Measurements from ENCODE around the gene SLC23A2.
"Not testable (repeated sequence)": the region's sequence is repeated elsewhere in the genome, so short reads cannot be mapped to it uniquely, and the experiment has no call there.

The SLC23A2 gene

DNA sequence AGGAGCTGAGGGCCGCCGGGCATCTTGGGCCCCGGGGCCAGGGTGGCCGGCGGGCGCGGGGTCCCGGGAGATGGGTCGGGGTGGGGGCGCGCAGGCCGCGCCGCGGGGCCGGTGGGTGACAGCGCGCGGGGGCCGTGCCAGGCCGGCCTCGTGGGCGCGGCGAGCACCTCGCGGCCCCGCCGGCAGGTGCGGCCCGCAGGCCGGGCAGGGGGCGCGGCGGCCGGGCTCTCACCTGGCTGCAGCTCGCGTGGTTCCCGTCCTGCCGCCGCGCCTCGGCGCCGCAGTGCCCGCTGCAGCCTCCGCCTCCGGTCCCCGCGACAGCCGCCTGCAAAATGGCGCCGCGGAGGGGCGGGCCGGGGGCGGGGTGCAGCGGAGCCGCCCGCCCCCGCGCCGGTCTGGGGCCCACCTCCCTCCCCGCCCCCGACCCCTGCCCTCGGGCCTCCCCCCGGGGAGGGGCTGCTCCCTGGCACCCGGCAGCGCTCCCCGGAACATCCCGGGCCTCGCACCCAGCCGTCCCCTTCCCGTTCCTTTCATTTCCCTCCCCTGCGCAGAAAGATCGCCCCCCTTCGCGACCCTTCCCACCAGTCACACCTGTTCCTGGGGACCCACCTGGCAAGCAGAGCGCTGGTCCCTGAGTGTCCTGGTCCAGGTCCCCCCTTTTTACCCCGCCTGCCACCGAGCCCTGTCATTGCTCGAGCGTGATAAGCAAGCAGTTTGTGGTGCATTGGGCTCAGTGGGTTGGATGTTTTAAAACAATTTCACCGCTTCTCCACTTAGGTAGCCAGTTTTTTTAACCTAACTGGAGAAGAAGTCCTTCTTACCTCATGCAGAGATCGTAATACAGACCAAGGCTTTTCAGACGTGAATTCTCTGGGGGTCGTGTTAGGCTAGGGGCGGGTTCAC lies at the start of gene SLC23A2:
Gene SLC23A2, minus strand, starts transcription at position 337 of the 903 bp plus-strand sequence. CDS start 68,948 bp downstream, outside the sequence.
- DNase-seq = peak; percentile 64

DNA sequence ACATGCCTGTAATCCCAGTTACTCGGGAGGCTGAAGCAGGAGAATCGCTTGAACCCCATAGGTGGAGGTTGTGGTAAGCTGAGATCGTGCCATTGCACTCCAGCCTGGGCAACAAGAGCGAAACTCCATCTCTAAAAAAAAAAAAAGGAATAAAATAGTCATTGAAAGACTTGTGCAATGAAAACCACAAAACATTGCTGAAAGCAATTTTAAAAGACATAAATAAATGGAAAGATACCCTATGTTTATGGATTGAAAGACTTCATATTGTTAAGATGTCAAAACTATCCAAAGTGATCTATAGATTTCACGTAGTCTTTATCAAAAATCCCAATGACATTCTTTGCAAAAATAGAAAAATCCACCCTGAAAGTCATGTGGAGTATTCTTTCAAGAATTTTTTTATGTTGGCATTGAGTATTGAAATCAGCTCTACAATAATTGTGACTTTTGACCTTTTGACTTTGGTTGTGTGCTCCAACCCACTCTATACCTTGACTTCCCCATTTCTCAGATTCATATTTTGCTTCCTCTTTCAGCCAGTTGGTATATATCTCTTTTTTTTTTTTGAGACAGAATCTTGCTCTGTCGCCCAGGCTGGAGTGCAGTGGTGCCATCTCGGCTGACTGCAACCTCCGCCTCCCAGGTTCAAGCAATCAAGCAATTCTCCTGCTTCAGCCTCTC lies 45.5 kb upstream of the SLC23A2 start:
- DNase-seq = no peak

DNA sequence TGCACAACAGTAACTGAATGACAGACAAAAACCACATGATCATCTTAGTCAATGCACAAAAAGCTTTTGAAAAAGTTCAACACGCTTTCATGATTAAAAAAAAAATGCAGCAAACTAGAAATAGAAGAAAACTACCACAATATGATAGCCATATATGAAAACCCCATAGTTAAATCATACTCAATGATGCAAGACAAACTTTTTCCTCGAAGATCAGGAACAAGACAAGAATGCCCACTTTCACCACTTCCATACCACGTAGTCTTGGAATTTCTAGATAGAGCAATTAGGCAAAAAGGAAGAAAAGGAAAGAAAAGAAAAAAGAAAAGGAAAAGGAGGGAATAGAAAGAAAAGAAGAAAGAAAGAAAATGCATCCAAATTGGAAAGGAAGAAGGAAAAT lies 44.6 kb upstream of the SLC23A2 start:
- DNase-seq = no peak

DNA sequence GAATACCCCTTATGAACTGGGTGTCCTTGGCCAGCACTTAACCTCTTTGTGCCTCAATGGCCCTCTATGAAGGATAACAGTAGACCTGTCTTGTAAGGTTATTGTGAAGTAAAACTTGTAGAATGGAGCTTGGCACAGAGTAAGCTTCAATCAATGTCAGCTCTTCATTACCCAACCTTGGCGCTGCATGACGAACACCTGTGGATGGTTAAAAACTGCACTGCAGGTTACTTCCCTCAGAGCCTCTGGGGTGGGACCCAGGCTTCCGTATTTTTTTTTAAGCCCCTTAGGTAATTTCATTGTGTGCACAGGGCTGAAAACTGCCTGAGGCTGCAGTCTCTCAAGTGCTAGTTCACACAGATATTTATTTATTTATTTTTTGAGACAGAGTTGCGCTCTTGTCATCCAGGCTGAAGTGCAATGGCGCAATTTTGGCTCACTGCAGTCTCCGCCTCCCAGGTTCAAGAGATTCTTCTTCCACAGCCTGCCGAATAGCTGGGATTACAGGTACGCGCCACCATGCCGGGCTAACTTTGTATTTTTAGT lies 42.8 kb upstream of the SLC23A2 start:
- DNase-seq = no peak

DNA sequence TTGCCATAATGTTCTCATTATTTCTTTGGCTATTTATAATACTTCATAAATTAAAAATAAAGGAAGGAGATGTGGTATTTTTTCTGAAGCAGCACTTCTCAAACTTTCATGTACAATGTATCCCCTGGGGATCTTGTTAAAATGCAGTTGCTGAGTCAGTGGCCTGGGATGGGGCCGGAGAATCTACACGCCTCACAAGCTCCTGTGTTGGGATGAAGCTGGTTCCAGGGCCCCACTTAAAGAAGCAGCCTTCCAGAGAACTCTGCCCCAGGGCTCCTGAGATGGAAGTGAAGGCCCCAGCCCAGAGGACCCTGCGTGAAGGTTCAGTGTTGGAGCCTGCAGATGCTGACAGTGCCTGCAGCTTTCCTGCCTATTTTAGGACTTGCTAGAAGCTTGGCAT lies 40.1 kb upstream of the SLC23A2 start:
- DNase-seq = no peak

DNA sequence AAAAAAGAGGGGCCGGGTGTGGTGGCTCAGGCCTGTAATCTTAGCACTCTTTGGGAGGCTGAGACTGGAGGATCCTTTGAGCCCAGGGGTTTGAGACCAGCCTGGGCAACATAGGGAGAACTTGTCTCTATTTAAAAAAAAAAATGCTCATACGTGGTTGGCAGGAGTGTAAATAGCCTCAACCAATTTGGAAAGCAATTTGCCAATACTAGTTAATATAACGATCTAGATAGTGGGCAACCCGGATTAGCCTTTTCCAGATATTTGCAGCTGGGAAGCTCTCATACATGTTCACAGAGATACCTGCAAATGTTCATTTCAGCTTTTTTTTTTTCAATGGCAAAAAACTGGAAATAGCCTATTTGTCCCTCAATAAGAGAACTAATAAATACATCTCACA lies 39.0 kb upstream of the SLC23A2 start:
- DNase-seq = no peak

DNA sequence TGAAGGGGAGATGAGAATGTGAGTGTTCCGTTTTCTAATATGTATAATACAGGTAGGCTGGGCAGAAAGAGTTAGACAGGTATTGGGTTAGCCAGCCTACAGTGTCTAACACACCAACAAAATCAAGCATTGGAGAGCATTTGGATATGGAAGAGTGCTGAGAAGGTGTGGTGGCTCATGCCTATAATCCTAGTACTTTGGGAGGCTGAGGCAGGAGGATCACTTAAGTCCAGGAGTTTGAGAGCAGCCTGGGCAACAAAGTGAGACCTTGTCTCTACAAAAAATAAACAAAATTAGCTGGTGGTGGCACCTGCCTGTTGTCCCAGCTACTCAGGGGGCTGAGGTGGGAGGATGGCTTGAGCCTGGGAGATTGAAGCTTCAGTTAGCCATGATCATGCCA lies 38.6 kb upstream of the SLC23A2 start:
- DNase-seq = no peak

DNA sequence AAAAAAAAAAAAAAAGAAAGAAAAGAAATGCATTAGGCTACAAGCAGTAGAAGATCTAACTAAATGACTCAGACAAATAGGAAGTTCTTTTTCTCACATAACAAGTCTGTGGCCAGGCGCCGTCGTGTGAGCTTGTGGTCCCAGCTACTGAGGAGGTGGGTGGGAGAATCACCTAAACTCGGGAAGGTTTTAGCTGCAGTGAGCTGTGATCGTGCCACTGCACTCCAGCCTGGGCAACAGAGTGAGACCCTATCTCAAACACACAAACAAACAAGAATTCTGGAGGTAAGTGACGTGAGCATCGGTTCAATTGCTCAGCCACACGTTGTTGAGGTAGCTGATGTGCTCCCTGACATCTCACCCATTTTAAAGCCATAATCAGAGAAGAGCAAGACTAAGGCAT lies 37.9 kb upstream of the SLC23A2 start:
- DNase-seq = peak; percentile 51

DNA sequence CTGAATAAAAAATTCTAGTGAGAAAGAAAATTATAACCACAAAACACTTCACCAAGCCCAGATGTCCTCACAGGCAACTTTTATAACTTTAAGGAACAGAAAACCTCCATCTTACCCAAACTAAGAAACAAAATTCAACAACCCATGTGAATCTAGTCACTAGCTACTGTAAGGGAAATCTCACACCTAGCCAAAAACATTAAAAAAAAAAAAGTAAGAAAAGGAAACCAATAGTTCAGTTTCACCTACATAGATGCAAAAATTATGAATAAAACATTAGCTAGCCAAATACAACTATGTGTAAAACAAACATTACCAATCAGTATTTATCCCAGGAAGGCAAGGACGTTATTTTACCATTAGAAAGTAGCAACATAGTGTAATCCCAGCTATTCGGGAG lies 35.5 kb upstream of the SLC23A2 start:
- no peak for DNase-seq

DNA sequence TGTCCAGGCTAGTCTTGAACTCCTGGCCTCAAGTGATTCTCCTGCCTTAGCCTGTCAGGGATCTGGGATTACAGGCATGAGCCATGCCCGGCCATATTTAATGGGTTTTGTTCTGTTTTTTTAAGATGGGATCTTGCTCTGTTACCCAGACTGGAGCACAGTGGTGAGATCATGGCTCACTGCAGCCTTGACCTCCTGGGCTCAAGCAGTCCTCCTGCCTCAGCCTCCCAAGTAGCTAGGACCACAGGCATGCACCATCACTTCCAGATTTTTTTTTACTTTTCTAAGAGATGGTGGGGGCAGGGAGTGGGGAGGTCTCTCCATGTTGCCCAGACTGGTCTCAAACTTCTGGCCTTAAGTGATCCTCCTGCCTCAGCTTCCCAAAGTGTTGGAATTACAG lies 34.2 kb upstream of the SLC23A2 start:
- DNase-seq = not testable (repeated sequence)

DNA sequence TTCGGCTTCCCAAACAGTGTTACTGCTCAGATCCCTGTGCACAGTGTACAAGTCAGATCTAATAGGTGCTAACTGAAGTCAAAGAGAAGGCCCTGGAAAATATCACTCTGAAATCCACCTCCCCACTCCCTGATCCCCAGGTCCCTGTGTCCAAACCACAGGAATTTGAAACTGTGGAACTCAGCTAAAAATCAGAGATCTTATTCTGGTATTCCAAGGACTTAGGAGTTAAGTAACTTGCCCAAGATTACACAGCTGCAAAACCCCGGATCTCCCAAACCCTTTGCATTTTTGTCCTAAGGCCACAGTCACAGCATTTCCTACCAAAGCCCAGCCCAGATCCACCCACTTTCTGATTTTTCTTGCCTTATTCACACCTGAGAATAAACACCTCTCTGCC lies 32.3 kb upstream of the SLC23A2 start:
- DNase-seq = no peak

DNA sequence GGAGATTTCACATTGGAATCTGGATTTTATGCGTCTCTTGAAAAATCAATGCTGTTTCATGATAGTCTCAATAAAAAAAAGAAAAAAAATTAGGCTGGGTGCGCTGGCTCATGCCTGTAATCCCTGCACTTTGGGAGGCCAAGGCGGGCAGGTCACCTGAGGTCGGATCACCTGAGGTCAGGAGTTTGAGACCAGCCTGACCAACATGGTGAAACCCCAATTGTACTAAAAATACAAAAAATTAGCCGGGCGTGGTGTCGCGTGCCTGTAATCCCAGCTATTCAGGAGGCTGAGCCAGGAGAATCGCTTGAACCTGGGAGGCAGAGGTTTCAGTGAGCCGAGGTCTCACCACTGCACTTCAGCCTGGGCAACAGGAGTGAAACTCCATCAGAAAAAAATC lies 30.4 kb upstream of the SLC23A2 start:
- not testable (repeated sequence) for DNase-seq

DNA sequence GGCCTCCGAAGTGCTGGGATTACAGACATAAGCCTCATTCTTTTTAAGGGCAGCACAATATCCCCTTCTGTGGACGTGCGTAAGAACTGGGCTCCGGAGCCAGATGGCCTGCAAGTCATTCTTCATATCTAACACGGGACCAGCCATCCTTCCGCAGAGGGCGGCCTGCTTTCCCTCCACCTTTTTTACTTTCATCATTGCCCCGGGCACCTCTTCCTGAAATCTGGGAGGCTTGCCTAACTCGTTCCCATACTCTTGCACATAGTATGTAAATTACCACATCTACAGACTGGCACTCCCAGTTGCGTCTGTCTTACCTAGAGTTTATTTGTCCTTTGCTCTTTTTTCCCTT lies 29.9 kb upstream of the SLC23A2 start:
- DNase-seq = no peak

DNA sequence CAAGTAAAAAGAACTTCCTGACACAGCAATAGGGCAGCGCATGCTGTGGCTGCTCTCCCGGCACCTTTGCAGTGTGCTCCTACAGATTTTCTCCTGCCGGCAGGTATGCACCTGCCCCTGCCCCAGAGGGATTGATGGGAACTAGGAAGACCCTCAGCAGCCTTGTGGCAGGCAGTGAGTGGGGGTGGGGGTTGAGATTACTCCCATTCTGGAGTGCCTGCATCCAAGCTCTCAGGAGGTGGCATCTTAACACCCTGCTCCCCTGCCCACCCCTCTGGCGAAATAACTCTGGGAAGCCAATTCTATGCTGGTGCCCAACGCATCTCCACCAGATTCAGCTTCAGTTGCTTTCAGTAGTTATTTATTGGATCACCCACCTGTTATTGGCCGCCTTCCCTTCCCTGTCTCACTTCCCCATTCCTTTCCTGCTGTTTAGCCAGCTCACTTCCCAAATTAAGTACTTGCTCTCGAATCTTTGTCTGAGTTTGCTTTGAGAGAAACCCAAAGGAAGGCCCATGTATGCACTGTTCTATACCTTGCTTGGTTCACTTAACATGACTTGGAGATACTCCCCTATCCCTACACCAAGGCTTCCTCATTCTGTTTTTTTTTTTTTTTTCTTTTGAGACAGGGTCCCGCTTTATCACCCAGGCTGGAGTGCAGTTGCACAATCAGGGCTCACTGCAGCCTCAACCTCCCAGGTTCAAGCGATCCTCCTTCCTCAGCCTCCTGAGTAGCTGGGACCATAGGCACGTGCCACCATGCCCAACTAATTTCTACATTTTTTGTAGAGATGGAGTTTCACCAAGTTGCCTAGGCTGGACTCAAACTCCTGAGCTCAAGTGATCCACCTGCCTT lies 29.3 kb upstream of the SLC23A2 start:
- DNase-seq = no peak

DNA sequence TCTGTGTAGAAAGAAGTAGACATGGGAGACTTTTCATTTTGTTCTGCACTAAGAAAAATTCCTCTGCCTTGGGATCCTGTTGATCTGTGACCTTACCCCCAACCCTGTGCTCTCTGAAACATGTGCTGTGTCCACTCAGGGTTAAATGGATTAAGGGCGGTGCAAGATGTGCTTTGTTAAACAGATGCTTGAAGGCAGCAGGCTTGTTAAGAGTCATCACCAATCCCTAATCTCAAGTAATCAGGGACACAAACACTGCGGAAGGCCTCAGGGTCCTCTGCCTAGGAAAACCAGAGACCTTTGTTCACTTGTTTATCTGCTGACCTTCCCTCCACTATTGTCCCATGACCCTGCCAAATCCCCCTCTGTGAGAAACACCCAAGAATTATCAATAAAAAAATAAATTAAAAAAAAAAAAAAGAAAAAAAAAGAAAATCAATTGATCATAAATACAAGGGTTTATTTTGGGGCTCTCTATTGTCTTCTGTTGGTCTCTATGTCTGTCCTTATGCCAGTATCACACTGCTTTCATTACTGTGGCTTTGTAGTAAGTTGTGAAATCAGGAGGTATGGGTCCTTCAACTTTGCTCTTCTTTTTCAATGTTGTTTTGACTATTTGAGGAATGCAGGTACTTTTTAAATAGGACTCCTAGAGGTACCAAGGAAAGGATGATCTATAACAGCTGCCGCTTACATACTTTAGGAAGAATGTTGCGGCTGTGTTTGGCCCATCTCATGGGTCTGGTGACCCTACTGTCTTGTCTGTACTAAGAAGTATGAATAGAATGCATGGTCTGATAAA lies 27.1 kb upstream of the SLC23A2 start:
- DNase-seq = not testable (repeated sequence)

DNA sequence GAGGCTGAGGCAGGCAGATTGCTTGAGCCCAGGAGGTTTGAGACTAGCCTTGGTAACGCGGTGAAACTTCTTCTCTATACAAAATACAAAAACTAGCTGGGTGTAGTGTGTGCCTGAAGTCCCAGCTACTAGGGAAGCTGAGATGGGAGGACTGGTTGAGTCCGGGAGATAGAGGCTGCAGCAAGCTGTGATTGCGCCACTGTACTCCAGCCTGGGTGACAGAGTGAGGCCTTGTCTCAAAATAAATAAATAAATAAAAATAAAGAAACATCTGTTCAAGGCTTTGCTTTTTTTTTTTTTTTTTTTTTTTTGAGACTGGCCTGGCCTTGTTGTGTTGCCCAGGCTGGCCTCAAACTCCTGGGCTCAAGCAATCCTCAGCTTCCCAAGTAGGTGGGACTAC lies 23.7 kb upstream of the SLC23A2 start:
- no peak for DNase-seq

DNA sequence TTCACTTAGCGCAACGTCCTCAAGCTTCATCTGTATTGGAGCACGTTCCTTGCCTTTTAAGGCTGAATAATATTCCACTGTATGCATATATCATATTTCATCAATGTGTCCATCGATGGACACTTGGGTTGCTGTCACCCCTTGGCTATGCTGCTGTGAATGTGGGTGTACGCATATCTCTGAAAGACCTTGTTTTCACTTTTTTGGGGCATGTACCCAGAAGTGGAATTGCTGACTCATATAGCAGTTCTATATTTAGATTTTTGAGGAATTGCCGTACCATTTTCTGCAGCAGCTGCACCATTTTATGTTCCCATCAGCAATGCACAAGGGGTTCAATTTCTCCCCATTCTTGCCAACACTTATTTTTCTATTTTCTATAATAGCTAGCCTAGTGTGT lies 22.8 kb upstream of the SLC23A2 start:
- DNase-seq = no peak

DNA sequence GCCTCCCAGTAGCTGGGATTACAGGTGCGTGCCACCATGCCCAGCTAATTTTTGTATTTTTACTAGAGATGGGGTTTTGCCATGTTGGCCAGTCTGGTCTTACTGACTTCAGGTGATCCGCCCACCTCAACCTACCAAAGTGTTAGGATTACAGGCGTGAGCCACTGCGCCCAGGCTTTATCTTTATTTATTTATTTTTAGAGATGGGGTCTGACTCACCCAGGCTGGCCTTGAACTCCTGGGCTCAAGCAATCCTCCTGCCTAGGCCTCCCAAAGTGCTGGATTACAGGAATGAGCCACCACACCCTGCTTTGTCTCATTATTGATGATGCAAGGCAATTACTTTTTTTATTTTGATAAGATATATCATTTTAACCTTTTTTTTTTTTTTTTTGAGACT lies 21.9 kb upstream of the SLC23A2 start:
- DNase-seq = not testable (repeated sequence)

DNA sequence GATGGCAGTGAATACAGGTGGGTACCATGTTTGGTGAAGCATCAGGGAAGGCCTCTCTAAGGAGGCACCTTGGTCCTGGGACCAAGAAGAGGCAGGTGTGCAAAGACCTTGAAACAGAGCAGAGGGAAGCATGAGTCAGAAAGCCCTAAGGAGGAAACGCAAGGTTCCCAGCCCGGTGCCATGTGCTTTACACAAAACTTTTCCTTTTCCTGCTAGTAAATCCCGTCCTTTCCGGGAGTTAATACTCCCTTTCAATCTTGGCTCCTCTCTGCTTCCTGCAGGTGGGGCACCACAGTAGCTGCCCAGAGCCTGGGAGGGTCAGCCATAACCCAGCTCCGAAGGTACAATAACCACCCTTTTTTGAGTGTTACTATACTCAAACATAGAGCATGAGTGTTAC lies 19.4 kb upstream of the SLC23A2 start:
- no peak for DNase-seq

DNA sequence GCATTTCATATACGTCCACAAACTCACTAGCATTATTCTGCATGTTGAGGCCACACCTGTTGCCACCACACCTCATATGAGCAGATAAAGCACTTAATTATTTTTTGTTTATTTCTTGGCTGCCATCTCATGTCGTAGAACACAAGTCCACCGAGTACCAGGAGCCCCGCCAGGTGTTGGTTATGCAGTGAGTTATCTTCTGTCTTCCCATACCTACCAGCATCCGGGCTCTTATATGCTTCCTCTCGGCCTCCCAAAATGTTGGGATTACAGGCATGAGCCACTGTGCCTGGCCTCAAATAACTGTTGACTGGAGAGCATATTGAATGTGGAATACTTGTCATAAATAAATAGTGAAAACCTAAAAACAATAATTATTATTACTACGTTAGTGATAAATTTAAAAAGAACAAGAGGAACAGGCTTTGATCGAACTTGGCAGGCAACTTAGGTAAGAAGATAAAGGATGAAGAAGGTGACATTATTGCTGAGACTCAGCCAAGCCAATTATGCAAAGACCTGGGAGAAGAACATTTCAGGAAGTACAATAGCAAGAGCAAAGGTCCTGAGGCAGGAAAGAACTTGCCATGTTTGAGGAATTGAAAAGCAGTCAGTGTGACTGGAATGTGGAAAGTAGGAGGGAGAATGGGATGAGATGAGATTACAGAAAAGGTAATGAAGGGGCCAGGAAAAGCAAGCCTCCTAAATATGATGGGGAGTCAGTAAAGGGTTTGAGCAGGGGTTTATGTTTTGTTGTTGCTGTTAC lies 12.6 kb upstream of the SLC23A2 start:
- DNase-seq = no peak

DNA sequence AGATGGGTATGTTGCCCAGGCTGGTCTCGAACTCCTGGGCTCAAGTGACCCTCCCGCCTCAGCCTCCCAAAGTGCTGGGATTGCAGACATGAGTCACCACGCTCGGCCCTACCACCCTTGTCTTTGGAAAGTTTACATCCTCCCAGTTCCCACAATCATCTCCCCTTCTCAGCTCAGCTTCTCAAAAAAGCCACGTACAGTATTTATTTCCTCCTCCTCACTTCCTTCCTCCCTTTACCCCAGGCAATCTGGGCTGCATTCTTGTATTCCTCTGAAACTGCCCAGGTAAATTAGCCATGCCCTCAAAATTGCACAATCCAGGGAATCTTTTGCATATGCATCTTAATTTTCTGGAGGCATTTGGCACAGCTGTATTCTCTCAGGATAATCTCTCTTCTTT lies 7.4 kb upstream of the SLC23A2 start:
- no peak for DNase-seq

DNA sequence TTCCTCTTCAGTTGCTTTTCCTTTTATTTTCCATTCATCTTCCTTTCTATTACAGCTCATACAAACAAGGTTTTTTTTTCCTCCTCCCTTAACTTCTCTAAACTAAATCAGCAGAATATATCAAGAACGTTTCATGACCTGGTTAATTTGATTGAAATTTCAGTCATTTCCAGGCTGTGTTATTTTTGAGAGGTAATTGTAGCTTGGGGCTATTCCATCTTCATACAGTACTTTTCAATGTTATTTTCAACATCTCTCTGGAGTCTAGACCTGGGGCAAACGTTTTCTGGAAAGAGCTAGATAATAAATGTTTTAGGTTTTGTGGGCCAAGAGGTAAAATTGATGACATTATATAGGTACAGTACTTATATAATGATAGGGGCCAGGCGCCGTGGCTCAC lies 4.0 kb upstream of the SLC23A2 start:
- no peak for DNase-seq

All from CD4-positive, alpha-beta T cell treated with Interleukin-12 subunit alpha and Interleukin-12 subunit beta, for 1 hour (primary cell).